ENCODE data around the gene RAB11A. TPM values are rescaled to one million over a fixed set of nuclear protein-coding genes. Genes with fewer than 3 reads are reported as not detected.

Gene RAB11A
- total RNA-seq, 1 donor from 2014 or later: 247 TPM

DNA sequence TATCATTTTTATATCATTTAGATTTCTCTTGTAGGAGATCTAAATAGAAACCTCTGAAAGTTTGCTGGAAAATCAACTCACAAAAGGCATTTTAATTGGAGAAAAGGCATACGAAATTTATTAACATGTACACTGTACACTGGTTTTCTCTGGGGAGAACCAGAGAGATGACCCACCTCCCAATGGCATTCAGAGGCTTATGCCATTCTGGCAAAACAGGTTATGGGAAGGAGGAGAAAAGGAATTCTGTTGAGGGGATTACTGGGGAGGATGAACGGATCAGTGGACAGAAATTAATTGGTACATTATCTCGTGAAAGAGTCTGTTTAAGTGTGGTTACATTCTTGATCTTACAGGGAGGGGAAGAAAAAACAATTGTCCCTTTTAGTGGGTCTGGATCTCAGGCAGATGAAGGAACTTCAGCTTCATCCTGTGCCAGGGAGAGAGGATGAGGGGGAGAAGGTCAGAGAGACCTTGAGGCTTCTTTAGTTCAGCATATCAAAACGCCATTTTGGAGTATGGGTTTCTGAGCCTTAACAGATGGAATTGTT lies 16.5 kb downstream of the RAB11A start:
- H3K79me2 ChIP-seq (ENCODE audit: insufficient read depth, low read length): peaks cover 40% of the 10 kb centered on the region
- TF ChIP-seq, protein P1, sequence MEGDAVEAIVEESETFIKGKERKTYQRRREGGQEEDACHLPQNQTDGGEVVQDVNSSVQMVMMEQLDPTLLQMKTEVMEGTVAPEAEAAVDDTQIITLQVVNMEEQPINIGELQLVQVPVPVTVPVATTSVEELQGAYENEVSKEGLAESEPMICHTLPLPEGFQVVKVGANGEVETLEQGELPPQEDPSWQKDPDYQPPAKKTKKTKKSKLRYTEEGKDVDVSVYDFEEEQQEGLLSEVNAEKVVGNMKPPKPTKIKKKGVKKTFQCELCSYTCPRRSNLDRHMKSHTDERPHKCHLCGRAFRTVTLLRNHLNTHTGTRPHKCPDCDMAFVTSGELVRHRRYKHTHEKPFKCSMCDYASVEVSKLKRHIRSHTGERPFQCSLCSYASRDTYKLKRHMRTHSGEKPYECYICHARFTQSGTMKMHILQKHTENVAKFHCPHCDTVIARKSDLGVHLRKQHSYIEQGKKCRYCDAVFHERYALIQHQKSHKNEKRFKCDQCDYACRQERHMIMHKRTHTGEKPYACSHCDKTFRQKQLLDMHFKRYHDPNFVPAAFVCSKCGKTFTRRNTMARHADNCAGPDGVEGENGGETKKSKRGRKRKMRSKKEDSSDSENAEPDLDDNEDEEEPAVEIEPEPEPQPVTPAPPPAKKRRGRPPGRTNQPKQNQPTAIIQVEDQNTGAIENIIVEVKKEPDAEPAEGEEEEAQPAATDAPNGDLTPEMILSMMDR (IDR thresholded peaks at IDR 0.05; ENCODE audit: insufficient read depth, low read depth, low read length): no peak
- TF ChIP-seq EZH2 (IDR thresholded peaks at IDR 0.05; ENCODE audit: insufficient read depth, low read length): no peak
- DNase-seq (ENCODE audit: low read depth) (no peak), FAIRE-seq (no peak)
- H3K4me1 ChIP-seq (ENCODE audit: insufficient read depth, low read length): no peaks in the 10 kb centered on the region
- no peak overlapping the region for H3K27ac ChIP-seq (ENCODE audit: low read depth, low read length)
- H3K9ac ChIP-seq (ENCODE audit: low read length): no peak overlapping the region
- no peaks in the 10 kb centered on the region for H3K9me3 Mint-ChIP-seq (ENCODE audit: unreplicated experiment)
- no peak overlapping the region for H3K27ac Mint-ChIP-seq (ENCODE audit: unreplicated experiment)
- peaks cover 2% of the 10 kb centered on the region for H3K36me3 Mint-ChIP-seq (ENCODE audit: low read depth, unreplicated experiment)
- H3K27me3 Mint-ChIP-seq (ENCODE audit: low read depth, unreplicated experiment): no peaks in the 10 kb centered on the region
- H3K27me3 ChIP-seq (ENCODE audit: insufficient read depth, low read length): no peaks in the 10 kb centered on the region
- H3K4me3 ChIP-seq (ENCODE audit: insufficient read depth, low read depth, low read length): no peak overlapping the region
- no peaks in the 10 kb centered on the region for H3K9me3 ChIP-seq (ENCODE audit: insufficient read depth, low read depth, low read length)
- H3K4me2 ChIP-seq (ENCODE audit: low read length): no peak overlapping the region
- no peaks in the 10 kb centered on the region for H3K4me1 Mint-ChIP-seq (ENCODE audit: low read depth, unreplicated experiment)
- peaks cover 59% of the 10 kb centered on the region for H4K20me1 ChIP-seq (ENCODE audit: insufficient read depth, low read length)
- no peak overlapping the region for H2AFZ ChIP-seq (ENCODE audit: low read depth, low read length)
- H3K4me3 Mint-ChIP-seq (ENCODE audit: unreplicated experiment): no peak overlapping the region
- peaks cover 47% of the 10 kb centered on the region for H3K36me3 ChIP-seq (ENCODE audit: insufficient read depth, low read length)

DNA sequence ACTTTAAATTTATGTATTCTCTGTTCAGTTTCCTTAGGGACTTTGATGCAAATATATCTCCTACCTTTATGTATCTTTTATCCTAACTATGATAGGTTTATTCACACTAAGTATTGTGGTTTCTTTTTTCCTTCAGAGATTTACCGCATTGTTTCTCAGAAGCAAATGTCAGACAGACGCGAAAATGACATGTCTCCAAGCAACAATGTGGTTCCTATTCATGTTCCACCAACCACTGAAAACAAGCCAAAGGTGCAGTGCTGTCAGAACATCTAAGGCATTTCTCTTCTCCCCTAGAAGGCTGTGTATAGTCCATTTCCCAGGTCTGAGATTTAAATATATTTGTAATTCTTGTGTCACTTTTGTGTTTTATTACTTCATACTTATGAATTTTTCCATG lies 18.3 kb downstream of the RAB11A start:
- TF ChIP-seq, protein P1 (IDR thresholded peaks at IDR 0.05; ENCODE audit: insufficient read depth, low read depth, low read length): no peak
- no peak for TF ChIP-seq EZH2 (IDR thresholded peaks at IDR 0.05; ENCODE audit: insufficient read depth, low read length)
- no peak overlapping the region for H3K4me3 Mint-ChIP-seq (ENCODE audit: unreplicated experiment)
- peaks cover 40% of the 10 kb centered on the region for H3K36me3 ChIP-seq (ENCODE audit: insufficient read depth, low read length)
- DNase-seq (ENCODE audit: low read depth): no peak
- no peaks in the 10 kb centered on the region for H3K27me3 Mint-ChIP-seq (ENCODE audit: low read depth, unreplicated experiment)
- H3K4me1 Mint-ChIP-seq (ENCODE audit: low read depth, unreplicated experiment): no peaks in the 10 kb centered on the region
- no peaks in the 10 kb centered on the region for H3K9me3 ChIP-seq (ENCODE audit: insufficient read depth, low read depth, low read length)
- H3K27ac Mint-ChIP-seq (ENCODE audit: unreplicated experiment): no peak overlapping the region
- H2AFZ ChIP-seq (ENCODE audit: low read depth, low read length): no peak overlapping the region
- H3K9ac ChIP-seq (ENCODE audit: low read length): no peak overlapping the region
- H3K4me2 ChIP-seq (ENCODE audit: low read length): no peak overlapping the region
- no peak for FAIRE-seq
- no peaks in the 10 kb centered on the region for H3K4me1 ChIP-seq (ENCODE audit: insufficient read depth, low read length)
- no peak overlapping the region for H3K27ac ChIP-seq (ENCODE audit: low read depth, low read length)
- peaks cover 2% of the 10 kb centered on the region for H3K36me3 Mint-ChIP-seq (ENCODE audit: low read depth, unreplicated experiment)
- H3K4me3 ChIP-seq (ENCODE audit: insufficient read depth, low read depth, low read length): no peak overlapping the region
- H4K20me1 ChIP-seq (ENCODE audit: insufficient read depth, low read length): peaks cover 61% of the 10 kb centered on the region
- peaks cover 36% of the 10 kb centered on the region for H3K79me2 ChIP-seq (ENCODE audit: insufficient read depth, low read length)
- H3K27me3 ChIP-seq (ENCODE audit: insufficient read depth, low read length): no peaks in the 10 kb centered on the region
- H3K9me3 Mint-ChIP-seq (ENCODE audit: unreplicated experiment): no peaks in the 10 kb centered on the region

DNA sequence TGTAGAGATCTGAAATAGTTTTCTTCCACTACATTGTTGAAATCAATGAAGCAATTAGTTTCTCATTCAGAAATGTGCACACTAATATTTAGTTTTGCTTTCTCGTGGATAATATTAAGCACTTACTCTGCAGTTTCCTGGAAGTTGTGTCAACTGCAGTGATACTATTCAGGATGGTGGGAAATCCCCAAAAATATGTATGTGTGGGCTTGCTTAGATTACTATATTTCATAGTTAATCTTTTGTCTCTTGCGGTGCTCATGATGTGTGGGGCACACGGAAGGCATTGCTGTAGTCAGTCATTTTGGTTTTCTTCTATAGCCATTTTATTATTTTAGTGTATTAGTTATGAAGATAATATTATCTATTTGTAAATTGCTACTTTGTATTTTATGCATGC lies 19.7 kb downstream of the RAB11A start:
- no peak for DNase-seq (ENCODE audit: low read depth)
- H4K20me1 ChIP-seq (ENCODE audit: insufficient read depth, low read length): peaks cover 58% of the 10 kb centered on the region
- H3K36me3 ChIP-seq (ENCODE audit: insufficient read depth, low read length): peaks cover 35% of the 10 kb centered on the region
- no peak overlapping the region for H3K4me3 Mint-ChIP-seq (ENCODE audit: unreplicated experiment)
- H3K9me3 ChIP-seq (ENCODE audit: insufficient read depth, low read depth, low read length): no peaks in the 10 kb centered on the region
- peaks cover 35% of the 10 kb centered on the region for H3K79me2 ChIP-seq (ENCODE audit: insufficient read depth, low read length)
- no peaks in the 10 kb centered on the region for H3K27me3 ChIP-seq (ENCODE audit: insufficient read depth, low read length)
- FAIRE-seq: no peak
- H3K4me1 Mint-ChIP-seq (ENCODE audit: low read depth, unreplicated experiment): no peaks in the 10 kb centered on the region
- H2AFZ ChIP-seq (ENCODE audit: low read depth, low read length): no peak overlapping the region
- H3K4me2 ChIP-seq (ENCODE audit: low read length): no peak overlapping the region
- no peak overlapping the region for H3K9ac ChIP-seq (ENCODE audit: low read length)
- no peaks in the 10 kb centered on the region for H3K4me1 ChIP-seq (ENCODE audit: insufficient read depth, low read length)
- no peak overlapping the region for H3K27ac Mint-ChIP-seq (ENCODE audit: unreplicated experiment)
- no peaks in the 10 kb centered on the region for H3K27me3 Mint-ChIP-seq (ENCODE audit: low read depth, unreplicated experiment)
- no peak overlapping the region for H3K27ac ChIP-seq (ENCODE audit: low read depth, low read length)
- H3K9me3 Mint-ChIP-seq (ENCODE audit: unreplicated experiment): no peaks in the 10 kb centered on the region
- H3K36me3 Mint-ChIP-seq (ENCODE audit: low read depth, unreplicated experiment): peaks cover 2% of the 10 kb centered on the region
- TF ChIP-seq EZH2 (IDR thresholded peaks at IDR 0.05; ENCODE audit: insufficient read depth, low read length): no peak
- TF ChIP-seq, protein P1 (IDR thresholded peaks at IDR 0.05; ENCODE audit: insufficient read depth, low read depth, low read length): no peak
- no peak overlapping the region for H3K4me3 ChIP-seq (ENCODE audit: insufficient read depth, low read depth, low read length)

Measured in astrocyte (in vitro differentiated cells and primary cell).